GM06990 (cell line): ENCODE results near the gene CD82.

Source experiments
- DNase-seq: peaks from one replicate; pipeline ENCODE4 v3.0.0-alpha.2; 2011; ENCODE audit not compliant: insufficient read length; ENCODE audit errors: extremely low read depth
- H3K27me3 ChIP-seq: replicated peaks from 2 replicates; pipeline ENCODE4 v1.6.0; 2011; ENCODE audit warnings: low read length; ENCODE audit not compliant: control insufficient read depth, insufficient read depth
- H3K36me3 ChIP-seq: 2 replicates; pipeline ENCODE4 v1.5.1; 2011; ENCODE audit warnings: low read length; ENCODE audit not compliant: control insufficient read depth, insufficient read depth
- H3K4me3 ChIP-seq: replicated peaks from 2 replicates; pipeline ENCODE4 v1.5.1; 2011; ENCODE audit warnings: low read depth, mild to moderate bottlenecking, control low read depth, low read length
- TF ChIP-seq, protein P1 (sequence below): IDR thresholded peaks from 2 replicates; pipeline ENCODE4 v1.5.1; 2011; ENCODE audit warnings: low read length, control low read depth, mild to moderate bottlenecking, inconsistent platforms; ENCODE audit not compliant: insufficient read depth, poor library complexity, severe bottlenecking

Gene CD82

DNA sequence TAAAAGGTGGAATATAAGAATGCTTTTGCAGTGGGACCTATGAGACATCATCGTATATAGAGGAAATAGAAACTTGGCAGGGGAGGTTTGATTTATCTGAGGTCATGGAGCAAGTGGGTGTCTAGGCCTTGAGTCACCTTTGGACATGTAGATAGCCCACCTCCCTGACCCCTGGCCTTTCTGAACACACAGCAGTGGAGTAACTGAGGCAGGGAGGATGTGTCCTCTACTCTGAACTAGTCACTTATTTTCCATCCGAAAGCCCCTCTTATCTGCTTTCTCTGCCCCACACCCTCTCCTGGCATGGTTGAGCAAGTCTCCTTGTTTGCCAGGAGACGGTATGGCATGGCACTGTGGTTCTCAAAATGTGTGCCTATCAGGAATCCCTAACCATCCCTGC lies 7.9 kb downstream of the CD82 start:
- no peak for DNase-seq
- no peaks in the 10 kb centered on the region for H3K27me3 ChIP-seq
- no peak overlapping the region for H3K4me3 ChIP-seq
- peaks cover 9% of the 10 kb centered on the region for H3K36me3 ChIP-seq
- TF ChIP-seq, protein P1, sequence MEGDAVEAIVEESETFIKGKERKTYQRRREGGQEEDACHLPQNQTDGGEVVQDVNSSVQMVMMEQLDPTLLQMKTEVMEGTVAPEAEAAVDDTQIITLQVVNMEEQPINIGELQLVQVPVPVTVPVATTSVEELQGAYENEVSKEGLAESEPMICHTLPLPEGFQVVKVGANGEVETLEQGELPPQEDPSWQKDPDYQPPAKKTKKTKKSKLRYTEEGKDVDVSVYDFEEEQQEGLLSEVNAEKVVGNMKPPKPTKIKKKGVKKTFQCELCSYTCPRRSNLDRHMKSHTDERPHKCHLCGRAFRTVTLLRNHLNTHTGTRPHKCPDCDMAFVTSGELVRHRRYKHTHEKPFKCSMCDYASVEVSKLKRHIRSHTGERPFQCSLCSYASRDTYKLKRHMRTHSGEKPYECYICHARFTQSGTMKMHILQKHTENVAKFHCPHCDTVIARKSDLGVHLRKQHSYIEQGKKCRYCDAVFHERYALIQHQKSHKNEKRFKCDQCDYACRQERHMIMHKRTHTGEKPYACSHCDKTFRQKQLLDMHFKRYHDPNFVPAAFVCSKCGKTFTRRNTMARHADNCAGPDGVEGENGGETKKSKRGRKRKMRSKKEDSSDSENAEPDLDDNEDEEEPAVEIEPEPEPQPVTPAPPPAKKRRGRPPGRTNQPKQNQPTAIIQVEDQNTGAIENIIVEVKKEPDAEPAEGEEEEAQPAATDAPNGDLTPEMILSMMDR: no peak

DNA sequence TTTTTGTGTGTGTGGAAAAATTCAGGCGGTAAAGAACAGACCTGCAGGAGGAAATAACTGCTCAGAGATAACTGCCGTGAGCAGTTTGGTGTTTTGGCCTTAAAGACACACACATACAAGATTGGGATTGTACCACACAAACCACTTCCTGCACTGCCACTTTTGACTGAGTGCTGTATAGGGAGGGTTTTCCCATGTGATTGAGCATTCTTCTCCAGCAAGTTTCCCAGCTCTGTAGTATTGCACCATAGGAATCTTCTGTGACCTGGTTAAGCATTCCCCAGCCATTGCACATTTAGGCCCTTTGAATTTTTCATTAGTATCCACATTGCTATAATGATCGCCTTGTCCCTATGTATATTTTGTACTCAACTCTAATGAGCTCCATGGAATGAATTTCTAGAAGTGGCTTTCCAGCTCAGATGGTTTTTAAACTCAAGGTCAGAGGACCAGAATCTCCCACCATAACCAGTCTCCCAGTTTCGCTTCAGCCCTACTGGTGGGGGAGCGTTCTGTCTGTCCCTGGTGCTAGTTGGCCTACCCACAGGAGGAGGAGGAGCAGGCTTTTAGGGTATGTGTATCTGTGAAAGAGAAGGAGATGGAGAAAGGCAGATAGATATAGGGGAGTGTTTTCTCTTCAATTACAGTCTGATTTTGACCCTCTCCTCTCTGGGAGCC lies 9.3 kb downstream of the CD82 start:
- Histone ChIP-seq H3K27me3 (no peaks in the 10 kb centered on the region), H3K4me3 (no peak overlapping the region; the same call in 1 of the 2 replicates), H3K36me3 (peaks cover 17% of the 10 kb centered on the region)
- TF ChIP-seq, protein P1: no peak
- no peak for DNase-seq

DNA sequence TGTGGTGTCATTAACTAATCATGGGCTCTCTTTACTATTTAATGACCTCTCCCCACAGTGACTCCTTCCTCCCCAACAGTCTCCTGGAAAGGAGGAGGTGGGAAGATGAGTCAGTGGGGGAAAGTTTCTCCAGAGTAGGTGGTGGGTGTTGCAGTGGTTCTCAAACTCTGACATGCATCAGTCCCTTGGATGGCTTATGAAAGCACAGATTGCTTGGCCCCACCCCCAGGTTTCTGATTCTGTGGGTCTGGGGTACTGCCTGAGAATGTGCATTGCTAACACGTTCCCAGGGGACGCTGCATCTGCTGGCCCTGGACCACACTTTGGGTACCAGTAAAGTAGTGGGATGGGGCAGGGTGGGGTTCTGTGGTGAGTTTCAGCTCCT lies 9.8 kb downstream of the CD82 start:
- TF ChIP-seq, protein P1: no peak
- peaks cover 19% of the 10 kb centered on the region for H3K36me3 ChIP-seq
- H3K27me3 ChIP-seq: no peaks in the 10 kb centered on the region
- H3K4me3 ChIP-seq: no peak overlapping the region
- DNase-seq: no peak

DNA sequence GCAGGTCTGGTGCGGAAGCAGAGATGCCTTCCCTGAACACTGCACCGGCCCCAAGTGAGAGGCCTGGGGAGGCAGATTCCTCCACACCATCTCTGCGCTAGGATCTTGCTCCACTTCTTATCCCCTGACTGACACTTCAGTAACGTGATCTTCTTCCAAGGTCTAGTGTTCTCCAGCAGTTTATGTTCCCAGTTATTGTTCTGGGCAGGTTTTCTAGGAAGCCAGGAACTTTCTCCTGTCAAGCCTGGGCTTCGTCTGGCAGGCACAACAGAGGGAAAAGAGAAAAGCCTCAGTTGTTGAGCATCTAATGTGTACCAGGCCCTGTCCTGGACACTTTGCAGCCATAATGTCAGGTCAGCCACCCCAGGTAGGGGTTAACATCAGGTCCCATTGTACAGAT lies 10.5 kb downstream of the CD82 start:
- no peak for DNase-seq
- TF ChIP-seq, protein P1: no peak
- Histone ChIP-seq H3K4me3 (no peak overlapping the region), H3K27me3 (no peaks in the 10 kb centered on the region), H3K36me3 (peaks cover 18% of the 10 kb centered on the region)

DNA sequence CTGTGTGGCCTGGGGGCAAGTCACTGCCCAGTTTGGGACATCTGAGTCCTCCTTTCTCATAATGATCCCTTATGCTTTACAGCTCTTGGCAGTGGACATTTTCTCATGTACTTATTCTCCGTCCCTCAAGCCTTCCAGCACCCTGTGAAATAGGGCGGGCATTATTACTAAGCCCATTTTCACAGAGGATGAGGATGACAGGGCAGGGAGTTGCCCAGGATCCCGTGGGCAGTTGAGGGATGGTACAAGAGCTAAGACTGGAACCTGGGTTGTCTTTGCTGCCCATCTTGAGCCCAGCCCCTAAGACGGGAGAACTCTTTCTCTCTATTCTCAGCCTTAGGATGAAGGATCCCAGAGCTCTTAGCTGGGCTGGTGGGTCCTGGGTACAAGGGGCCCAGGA lies 11.2 kb downstream of the CD82 start:
- no peak for DNase-seq
- H3K36me3 ChIP-seq: peaks cover 19% of the 10 kb centered on the region
- TF ChIP-seq, protein P1: no peak
- H3K27me3 ChIP-seq: no peaks in the 10 kb centered on the region
- no peak overlapping the region for H3K4me3 ChIP-seq

DNA sequence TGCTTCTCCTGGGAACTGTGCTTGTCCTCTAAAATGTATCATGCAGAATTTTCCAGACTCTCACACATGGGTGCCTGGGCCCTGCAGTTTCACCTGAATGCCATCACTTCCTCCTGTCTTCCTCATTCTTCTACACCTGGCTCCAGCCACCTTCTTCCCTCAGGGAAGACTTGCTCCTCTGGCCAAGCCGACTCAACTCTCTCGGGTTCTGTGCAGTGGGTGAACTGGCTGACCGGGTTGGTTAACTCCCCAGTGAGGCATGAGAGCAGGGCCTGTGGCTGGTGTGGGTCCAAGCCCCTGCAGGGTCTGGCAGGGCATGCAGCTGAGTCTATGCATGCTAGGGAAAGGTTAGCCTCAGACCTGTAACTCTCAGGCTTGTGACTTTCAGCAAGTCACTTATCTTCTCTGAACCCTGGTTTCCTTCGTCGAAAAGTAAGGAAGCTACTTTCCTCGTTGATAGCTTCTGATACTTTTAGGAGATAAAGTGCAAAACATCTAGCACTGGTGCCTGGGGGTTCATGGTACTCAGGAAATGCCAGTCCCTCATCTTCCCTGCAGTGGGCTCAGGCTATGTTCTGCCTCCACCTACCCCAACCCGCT lies 11.9 kb downstream of the CD82 start:
- H3K27me3 ChIP-seq: no peaks in the 10 kb centered on the region
- DNase-seq: no peak
- H3K4me3 ChIP-seq: no peak overlapping the region
- TF ChIP-seq, protein P1: no peak
- peaks cover 24% of the 10 kb centered on the region for H3K36me3 ChIP-seq
